ENCODE measurements around the gene BTBD8.

BTBD8 gene

GRCh38 chr1:92045766-92046495 is 34.2 kb upstream of the BTBD8 start:
- no peak overlapping the region for H3K14ac ChIP-seq (ENCODE audit: low read length in 2 of 2)
- H4K8ac ChIP-seq (ENCODE audit: low read length), result no peak overlapping the region
- WGBS, result 94% methylated on average over 1 of the region's 2 CpGs
- H3K27ac ChIP-seq (ENCODE audit: low read length, poor library complexity, severe bottlenecking), result no peak overlapping the region
- DNase-seq, result no peak
- no peak overlapping the region for H4K91ac ChIP-seq (ENCODE audit: low read length)
- no peak overlapping the region for H3K18ac ChIP-seq (ENCODE audit: low read depth in 1 of 2, low read length in 2 of 2)
- H3K4me3 ChIP-seq (ENCODE audit: insufficient read depth in 1 of 2, low read depth in 1 of 2, low read length in 2 of 2), result no peak overlapping the region
- H2AFZ ChIP-seq (ENCODE audit: low read depth, low read length), result no peak overlapping the region
- H3K27me3 ChIP-seq (ENCODE audit: control insufficient read depth in 1 of 2, insufficient read depth in 1 of 2, low read length in 2 of 2), result no peaks in the 10 kb centered on the region
- H3K4me1 ChIP-seq (ENCODE audit: control insufficient read depth, insufficient read depth, low read depth, low read length), result no peaks in the 10 kb centered on the region
- no peak overlapping the region for H2BK5ac ChIP-seq (ENCODE audit: low read depth, low read length, poor library complexity, severe bottlenecking)
- no peaks in the 10 kb centered on the region for H3K79me1 ChIP-seq (replicated peaks; ENCODE audit: low read length, poor library complexity, severe bottlenecking)
- no peak overlapping the region for H3K4ac ChIP-seq (ENCODE audit: low read depth in 1 of 2, low read length in 2 of 2)
- no peak overlapping the region for H2BK15ac ChIP-seq (ENCODE audit: low read depth, poor library complexity, severe bottlenecking)
- no peak overlapping the region for H3K23ac ChIP-seq (ENCODE audit: low read length in 2 of 2)
- no peak overlapping the region for H2AK5ac ChIP-seq (ENCODE audit: low read length, severe bottlenecking)
- H3K4me2 ChIP-seq (ENCODE audit: low read length, poor library complexity, severe bottlenecking), result no peak overlapping the region
- H2BK120ac ChIP-seq (ENCODE audit: low read depth, low read length), result no peak overlapping the region
- no peak overlapping the region for H3K9ac ChIP-seq (ENCODE audit: low read length)
- no peak overlapping the region for H2BK12ac ChIP-seq (ENCODE audit: low read length in 2 of 2)
- no peaks in the 10 kb centered on the region for H3K9me3 ChIP-seq (ENCODE audit: control insufficient read depth, low read length)
- no peaks in the 10 kb centered on the region for H3K36me3 ChIP-seq (ENCODE audit: control insufficient read depth in 1 of 2, insufficient read depth in 2 of 2, low read depth in 1 of 2, low read length in 2 of 2)

- Histone ChIP-seq H4K91ac (ENCODE audit: low read length) (no peak overlapping the region), H2BK12ac (ENCODE audit: low read length in 2 of 2) (no peak overlapping the region), H3K27ac (ENCODE audit: low read length, poor library complexity, severe bottlenecking) (no peak overlapping the region), H4K8ac (ENCODE audit: low read length) (no peak overlapping the region), H3K9ac (ENCODE audit: low read length) (no peak overlapping the region), H3K27me3 (ENCODE audit: control insufficient read depth in 1 of 2, insufficient read depth in 1 of 2, low read length in 2 of 2) (no peaks in the 10 kb centered on the region), H2BK120ac (ENCODE audit: low read depth, low read length) (no peak overlapping the region), H3K23ac (ENCODE audit: low read length in 2 of 2) (no peak overlapping the region), H2BK5ac (ENCODE audit: low read depth, low read length, poor library complexity, severe bottlenecking) (no peak overlapping the region), H3K4me2 (ENCODE audit: low read length, poor library complexity, severe bottlenecking) (no peak overlapping the region), H3K36me3 (ENCODE audit: control insufficient read depth in 1 of 2, insufficient read depth in 2 of 2, low read depth in 1 of 2, low read length in 2 of 2) (no peaks in the 10 kb centered on the region), H3K79me1 (replicated peaks; ENCODE audit: low read length, poor library complexity, severe bottlenecking) (no peaks in the 10 kb centered on the region), H3K18ac (ENCODE audit: low read depth in 1 of 2, low read length in 2 of 2) (no peak overlapping the region), H2AK5ac (ENCODE audit: low read length, severe bottlenecking) (no peak overlapping the region), H2AFZ (ENCODE audit: low read depth, low read length) (no peak overlapping the region), H2BK15ac (ENCODE audit: low read depth, poor library complexity, severe bottlenecking) (no peak overlapping the region), H3K4me1 (ENCODE audit: control insufficient read depth, insufficient read depth, low read depth, low read length) (no peaks in the 10 kb centered on the region), H3K4ac (ENCODE audit: low read depth in 1 of 2, low read length in 2 of 2) (no peak overlapping the region), H3K14ac (ENCODE audit: low read length in 2 of 2) (no peak overlapping the region), H3K9me3 (ENCODE audit: control insufficient read depth, low read length) (no peaks in the 10 kb centered on the region), H3K4me3 (ENCODE audit: insufficient read depth in 1 of 2, low read depth in 1 of 2, low read length in 2 of 2) (no peak overlapping the region)
- DNase-seq, result no peak
Observed at GRCh38 chr1:92051948-92052347, 28.2 kb upstream of the BTBD8 start.

- H3K9me3 ChIP-seq (ENCODE audit: control insufficient read depth, low read length), result no peaks in the 10 kb centered on the region
- H3K4ac ChIP-seq (ENCODE audit: low read depth in 1 of 2, low read length in 2 of 2), result no peak overlapping the region
- H2BK12ac ChIP-seq (ENCODE audit: low read length in 2 of 2), result no peak overlapping the region
- H3K27me3 ChIP-seq (ENCODE audit: control insufficient read depth in 1 of 2, insufficient read depth in 1 of 2, low read length in 2 of 2), result no peaks in the 10 kb centered on the region
- H3K4me2 ChIP-seq (ENCODE audit: low read length, poor library complexity, severe bottlenecking), result no peak overlapping the region
- no peaks in the 10 kb centered on the region for H3K36me3 ChIP-seq (ENCODE audit: control insufficient read depth in 1 of 2, insufficient read depth in 2 of 2, low read depth in 1 of 2, low read length in 2 of 2)
- no peaks in the 10 kb centered on the region for H3K4me1 ChIP-seq (ENCODE audit: control insufficient read depth, insufficient read depth, low read depth, low read length)
- no peak overlapping the region for H3K4me3 ChIP-seq (ENCODE audit: insufficient read depth in 1 of 2, low read depth in 1 of 2, low read length in 2 of 2)
- H3K27ac ChIP-seq (ENCODE audit: low read length, poor library complexity, severe bottlenecking), result no peak overlapping the region
- no peak overlapping the region for H2BK120ac ChIP-seq (ENCODE audit: low read depth, low read length)
- H4K8ac ChIP-seq (ENCODE audit: low read length), result no peak overlapping the region
- no peak overlapping the region for H2BK5ac ChIP-seq (ENCODE audit: low read depth, low read length, poor library complexity, severe bottlenecking)
- no peak overlapping the region for H3K18ac ChIP-seq (ENCODE audit: low read depth in 1 of 2, low read length in 2 of 2)
- H3K9ac ChIP-seq (ENCODE audit: low read length), result no peak overlapping the region
- no CpG with 5 or more reads among the region's 3 CpGs for WGBS
- H3K14ac ChIP-seq (ENCODE audit: low read length in 2 of 2), result no peak overlapping the region
- no peak overlapping the region for H3K23ac ChIP-seq (ENCODE audit: low read length in 2 of 2)
- DNase-seq, result peak; percentile 6
- no peak overlapping the region for H4K91ac ChIP-seq (ENCODE audit: low read length)
- no peak overlapping the region for H2BK15ac ChIP-seq (ENCODE audit: low read depth, poor library complexity, severe bottlenecking)
- no peak overlapping the region for H2AFZ ChIP-seq (ENCODE audit: low read depth, low read length)
- H3K79me1 ChIP-seq (replicated peaks; ENCODE audit: low read length, poor library complexity, severe bottlenecking), result no peaks in the 10 kb centered on the region
- H2AK5ac ChIP-seq (ENCODE audit: low read length, severe bottlenecking), result no peak overlapping the region
Observed at GRCh38 chr1:92065042-92065441, 15.1 kb upstream of the BTBD8 start.

- Histone ChIP-seq H3K4me3 (ENCODE audit: insufficient read depth in 1 of 2, low read depth in 1 of 2, low read length in 2 of 2) (no peak overlapping the region), H2BK12ac (ENCODE audit: low read length in 2 of 2) (no peak overlapping the region), H4K8ac (ENCODE audit: low read length) (no peak overlapping the region), H3K4me2 (ENCODE audit: low read length, poor library complexity, severe bottlenecking) (no peak overlapping the region), H3K14ac (ENCODE audit: low read length in 2 of 2) (no peak overlapping the region), H4K91ac (ENCODE audit: low read length) (no peak overlapping the region), H3K9me3 (ENCODE audit: control insufficient read depth, low read length) (no peaks in the 10 kb centered on the region), H3K23ac (ENCODE audit: low read length in 2 of 2) (no peak overlapping the region), H2BK120ac (ENCODE audit: low read depth, low read length) (no peak overlapping the region), H2BK5ac (ENCODE audit: low read depth, low read length, poor library complexity, severe bottlenecking) (no peak overlapping the region), H3K4me1 (ENCODE audit: control insufficient read depth, insufficient read depth, low read depth, low read length) (no peaks in the 10 kb centered on the region), H2AK5ac (ENCODE audit: low read length, severe bottlenecking) (no peak overlapping the region), H3K9ac (ENCODE audit: low read length) (no peak overlapping the region), H3K27me3 (ENCODE audit: control insufficient read depth in 1 of 2, insufficient read depth in 1 of 2, low read length in 2 of 2) (no peaks in the 10 kb centered on the region), H3K4ac (ENCODE audit: low read depth in 1 of 2, low read length in 2 of 2) (no peak overlapping the region), H3K18ac (ENCODE audit: low read depth in 1 of 2, low read length in 2 of 2) (no peak overlapping the region), H2BK15ac (ENCODE audit: low read depth, poor library complexity, severe bottlenecking) (no peak overlapping the region), H3K27ac (ENCODE audit: low read length, poor library complexity, severe bottlenecking) (no peak overlapping the region), H3K79me1 (replicated peaks; ENCODE audit: low read length, poor library complexity, severe bottlenecking) (no peaks in the 10 kb centered on the region), H2AFZ (ENCODE audit: low read depth, low read length) (no peak overlapping the region), H3K36me3 (ENCODE audit: control insufficient read depth in 1 of 2, insufficient read depth in 2 of 2, low read depth in 1 of 2, low read length in 2 of 2) (no peaks in the 10 kb centered on the region)
- no peak for DNase-seq
- WGBS, result 92% methylated on average over 8 of the region's 8 CpGs
Observed at GRCh38 chr1:92066321-92066720, 13.8 kb upstream of the BTBD8 start.

Data from mesenchymal stem cell (in vitro differentiated cells and primary cell).